Measurements from ENCODE around the gene FCAMR. TPM values are rescaled to one million over a fixed set of nuclear protein-coding genes. Genes with fewer than 3 reads are reported as not detected.

FCAMR gene
- total RNA-seq, 1 donor from 2014 or later: not detected

GRCh38 chr1:206963740-206964139 is 6.5 kb downstream of the FCAMR start:
- intact Hi-C loops (cut with DNase I): no loop called here
- ATAC-seq (ENCODE audit: poor library complexity) (no peak), DNase-seq (no peak)

- ATAC-seq (ENCODE audit: poor library complexity): no peak
- DNase-seq: no peak
- intact Hi-C loops (cut with DNase I): no loop called here
These were observed 7.0 kb downstream of the FCAMR start for GRCh38 chr1:206963119-206963712.

GRCh38 chr1:206962272-206962671 is 8.0 kb downstream of the FCAMR start:
- DNase-seq: no peak
- intact Hi-C loops (cut with DNase I): no loop called here

GRCh38 chr1:206961668-206962067 is 8.6 kb downstream of the FCAMR start:
- DNase-seq (no peak), ATAC-seq (ENCODE audit: poor library complexity) (no peak)
- intact Hi-C loops (cut with DNase I): no loop called here

More at GRCh38 chr1:206962272-206962671, 8.0 kb downstream of the FCAMR start:
- no peak for ATAC-seq (ENCODE audit: poor library complexity)

- ATAC-seq (ENCODE audit: poor library complexity): no peak
- no peak for DNase-seq
- intact Hi-C loops (cut with DNase I): no loop called here
These were observed 9.4 kb downstream of the FCAMR start for GRCh38 chr1:206960676-206961386.

- DNase-seq (no peak), ATAC-seq (ENCODE audit: poor library complexity) (no peak)
- intact Hi-C loops (cut with DNase I): no loop called here
These were observed 12.1 kb downstream of the FCAMR start for GRCh38 chr1:206958144-206958543.

GRCh38 chr1:206957639-206958038 is 12.6 kb downstream of the FCAMR start:
- intact Hi-C loops (cut with DNase I): no loop called here
- ATAC-seq (ENCODE audit: poor library complexity): no peak

GRCh38 chr1:206955476-206956451 is 14.5 kb downstream of the FCAMR start:
- ATAC-seq (ENCODE audit: poor library complexity): peak; percentile 35
- no peak for DNase-seq
- intact Hi-C loops (cut with DNase I): no loop called here

More at GRCh38 chr1:206957639-206958038, 12.6 kb downstream of the FCAMR start:
- no peak for DNase-seq

- ATAC-seq (ENCODE audit: poor library complexity) (no peak), DNase-seq (no peak)
- intact Hi-C loops (cut with DNase I): no loop called here
These were observed 15.6 kb downstream of the FCAMR start for GRCh38 chr1:206954459-206955342.

- no peak for ATAC-seq (ENCODE audit: poor library complexity)
- intact Hi-C loops (cut with DNase I): no loop called here
- DNase-seq: no peak
These were observed 16.6 kb downstream of the FCAMR start for GRCh38 chr1:206953626-206954025.

GRCh38 chr1:206953126-206953525 is 17.1 kb downstream of the FCAMR start:
- ATAC-seq (ENCODE audit: poor library complexity): peak; percentile 16
- no peak for DNase-seq
- intact Hi-C loops (cut with DNase I): no loop called here

- ATAC-seq (ENCODE audit: poor library complexity): no peak
- DNase-seq: no peak
- intact Hi-C loops (cut with DNase I): no loop called here
These were observed 18.1 kb downstream of the FCAMR start for GRCh38 chr1:206952171-206952570.

GRCh38 chr1:206951318-206952100 is 18.8 kb downstream of the FCAMR start:
- intact Hi-C loops (cut with DNase I): no loop called here
- DNase-seq (no peak), ATAC-seq (ENCODE audit: poor library complexity) (no peak)

- DNase-seq: no peak
- intact Hi-C loops (cut with DNase I): no loop called here
- no peak for ATAC-seq (ENCODE audit: poor library complexity)
These were observed 20.6 kb downstream of the FCAMR start for GRCh38 chr1:206949641-206950040.

- no peak for ATAC-seq (ENCODE audit: poor library complexity)
- intact Hi-C loops (cut with DNase I): no loop called here
- no peak for DNase-seq
These were observed 21.1 kb downstream of the FCAMR start for GRCh38 chr1:206949208-206949607.

GRCh38 chr1:206947255-206947654 is 23.0 kb downstream of the FCAMR start:
- intact Hi-C loops (cut with DNase I): no loop called here
- no peak for DNase-seq
- ATAC-seq (ENCODE audit: poor library complexity): no peak

- no peak for DNase-seq
- intact Hi-C loops (cut with DNase I): no loop called here
- ATAC-seq (ENCODE audit: poor library complexity): no peak
These were observed 24.0 kb downstream of the FCAMR start, which contains the start of gene PIGR for GRCh38 chr1:206946261-206946660. Gene PIGR (minus strand): TSS chr1:206946466. CDS start chr1:206940531, 5,935 bp downstream.

- no peak for ATAC-seq (ENCODE audit: poor library complexity)
- no peak for DNase-seq
- intact Hi-C loops (cut with DNase I): no loop called here
These were observed 24.5 kb downstream of the FCAMR start for GRCh38 chr1:206945779-206946178.
